ENCODE measurements around the gene GUK1. TPM values are rescaled to one million over a fixed set of nuclear protein-coding genes. Genes with fewer than 3 reads are reported as not detected.

Gene GUK1
- total RNA-seq, 3 donors from 2014 or later (not counting 1 experiment from before 2014, with no cell fraction given) = 292 to 313 (median 308) TPM

GRCh38 chr1:228168563-228169270 lies 28.6 kb downstream of the GUK1 start:
- H3K36me3 Mint-ChIP-seq = no peaks in the 10 kb centered on the region
- 85% methylated on average over 11 of the region's 12 CpGs for WGBS (ENCODE audit: insufficient coverage)
- intact Hi-C loops (cut with micrococcal nuclease) = loop anchor here (5.0 kb wide), 1 partner anchor 86 kb away; the partner anchor contains the start of gene ARF1
- no peak for TF ChIP-seq CTCF (IDR thresholded peaks at IDR 0.05)
- H3K9me3 ChIP-seq (ENCODE audit: control insufficient read depth, insufficient read depth, low read length) = no peaks in the 10 kb centered on the region
- no peak for DNase-seq
- ATAC-seq = no peak
- H3K27ac Mint-ChIP-seq = peak overlapping the region; percentile 61 to 74
- H3K36me3 ChIP-seq (ENCODE audit: control insufficient read depth, insufficient read depth, low read length) = no peaks in the 10 kb centered on the region
- no peaks in the 10 kb centered on the region for H3K27me3 Mint-ChIP-seq (ENCODE audit: low read depth in 2 of 2)
- H3K27ac ChIP-seq (ENCODE audit: low read length) = no peak overlapping the region
- H3K4me1 Mint-ChIP-seq = peaks cover 41 to 44% of the 10 kb centered on the region in 2 donors
- H3K4me3 Mint-ChIP-seq = no peak overlapping the region
- no peak overlapping the region for H3K4me3 ChIP-seq (ENCODE audit: low read length)
- H3K27me3 ChIP-seq (ENCODE audit: control insufficient read depth, insufficient read depth, low read length) = no peaks in the 10 kb centered on the region
- H3K9me3 Mint-ChIP-seq = no peaks in the 10 kb centered on the region
- peaks cover 22% of the 10 kb centered on the region for H3K4me1 ChIP-seq (ENCODE audit: control insufficient read depth, insufficient read depth, low read length)

- H3K27ac Mint-ChIP-seq = peak overlapping the region; percentile 61 to 74
- Histone ChIP-seq H3K27me3 (ENCODE audit: control insufficient read depth, insufficient read depth, low read length) (no peaks in the 10 kb centered on the region), H3K9me3 (ENCODE audit: control insufficient read depth, insufficient read depth, low read length) (no peaks in the 10 kb centered on the region), H3K4me3 (ENCODE audit: low read length) (no peak overlapping the region), H3K36me3 (ENCODE audit: control insufficient read depth, insufficient read depth, low read length) (no peaks in the 10 kb centered on the region), H3K27ac (ENCODE audit: low read length) (no peak overlapping the region), H3K4me1 (ENCODE audit: control insufficient read depth, insufficient read depth, low read length) (peaks cover 21% of the 10 kb centered on the region)
- DNase-seq (no peak), ATAC-seq (no peak)
- H3K4me3 Mint-ChIP-seq = no peak overlapping the region
- no peaks in the 10 kb centered on the region for H3K9me3 Mint-ChIP-seq
- no peak for TF ChIP-seq CTCF (IDR thresholded peaks at IDR 0.05)
- 82% methylated on average over 2 of the region's 2 CpGs for WGBS (ENCODE audit: insufficient coverage)
- no peaks in the 10 kb centered on the region for H3K27me3 Mint-ChIP-seq (ENCODE audit: low read depth in 2 of 2)
- intact Hi-C loops (cut with micrococcal nuclease) = loop anchor here (5.0 kb wide), 1 partner anchor 87 kb away; the partner anchor contains the start of gene ARF1
- peaks cover 37 to 42% of the 10 kb centered on the region in 2 donors for H3K4me1 Mint-ChIP-seq
- no peaks in the 10 kb centered on the region for H3K36me3 Mint-ChIP-seq
Observed at GRCh38 chr1:228169345-228169744, 29.3 kb downstream of the GUK1 start.

- TF ChIP-seq CTCF (IDR thresholded peaks at IDR 0.05) = no peak
- Histone ChIP-seq H3K27me3 (ENCODE audit: control insufficient read depth, insufficient read depth, low read length) (no peaks in the 10 kb centered on the region), H3K4me1 (ENCODE audit: control insufficient read depth, insufficient read depth, low read length) (peaks cover 11% of the 10 kb centered on the region), H3K9me3 (ENCODE audit: control insufficient read depth, insufficient read depth, low read length) (peaks cover 2% of the 10 kb centered on the region), H3K27ac (ENCODE audit: low read length) (no peak overlapping the region), H3K36me3 (ENCODE audit: control insufficient read depth, insufficient read depth, low read length) (peaks cover 2% of the 10 kb centered on the region), H3K4me3 (ENCODE audit: low read length) (no peak overlapping the region)
- WGBS (ENCODE audit: insufficient coverage) = 94% methylated on average over 7 of the region's 7 CpGs
- Mint-ChIP-seq H3K4me1 (peaks cover 27 to 32% of the 10 kb centered on the region in 2 donors), H3K36me3 (no peaks in the 10 kb centered on the region), H3K27ac (peak overlapping the region in 1 of 2 donors; percentile 58), H3K4me3 (no peak overlapping the region), H3K27me3 (ENCODE audit: low read depth in 2 of 2) (no peaks in the 10 kb centered on the region), H3K9me3 (no peaks in the 10 kb centered on the region)
- intact Hi-C loops (cut with micrococcal nuclease) = no loop called here
- ATAC-seq = no peak
- DNase-seq = no peak
Observed at GRCh38 chr1:228170666-228171065, 30.6 kb downstream of the GUK1 start.

Data from natural killer cell (primary cell).